ENCODE measurements around the gene ATP6V0A1.

Gene ATP6V0A1

DNA sequence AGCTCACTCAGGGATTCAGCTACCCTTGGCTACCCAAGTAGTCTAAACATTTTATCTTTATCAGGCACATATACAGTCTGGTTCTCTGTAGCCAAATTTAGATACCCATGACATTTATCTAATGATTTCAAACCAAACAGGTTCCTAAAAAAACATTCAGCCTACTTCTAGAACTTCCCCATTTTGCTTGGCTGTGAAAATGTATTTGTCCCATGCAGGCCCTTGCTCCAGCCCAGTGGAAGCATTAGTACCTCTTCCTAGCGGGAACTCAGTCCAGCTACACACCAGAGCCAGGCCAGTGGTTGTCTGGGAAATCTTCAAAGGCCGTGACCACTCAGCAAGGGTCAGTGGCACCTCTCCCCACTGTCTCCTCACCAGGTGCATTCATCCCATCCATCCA is 51.2 kb downstream of the ATP6V0A1 start:
- no peak for TF ChIP-seq ZFX (IDR thresholded peaks at IDR 0.05; ENCODE audit: borderline replicate concordance)
- TF ChIP-seq, protein P1, sequence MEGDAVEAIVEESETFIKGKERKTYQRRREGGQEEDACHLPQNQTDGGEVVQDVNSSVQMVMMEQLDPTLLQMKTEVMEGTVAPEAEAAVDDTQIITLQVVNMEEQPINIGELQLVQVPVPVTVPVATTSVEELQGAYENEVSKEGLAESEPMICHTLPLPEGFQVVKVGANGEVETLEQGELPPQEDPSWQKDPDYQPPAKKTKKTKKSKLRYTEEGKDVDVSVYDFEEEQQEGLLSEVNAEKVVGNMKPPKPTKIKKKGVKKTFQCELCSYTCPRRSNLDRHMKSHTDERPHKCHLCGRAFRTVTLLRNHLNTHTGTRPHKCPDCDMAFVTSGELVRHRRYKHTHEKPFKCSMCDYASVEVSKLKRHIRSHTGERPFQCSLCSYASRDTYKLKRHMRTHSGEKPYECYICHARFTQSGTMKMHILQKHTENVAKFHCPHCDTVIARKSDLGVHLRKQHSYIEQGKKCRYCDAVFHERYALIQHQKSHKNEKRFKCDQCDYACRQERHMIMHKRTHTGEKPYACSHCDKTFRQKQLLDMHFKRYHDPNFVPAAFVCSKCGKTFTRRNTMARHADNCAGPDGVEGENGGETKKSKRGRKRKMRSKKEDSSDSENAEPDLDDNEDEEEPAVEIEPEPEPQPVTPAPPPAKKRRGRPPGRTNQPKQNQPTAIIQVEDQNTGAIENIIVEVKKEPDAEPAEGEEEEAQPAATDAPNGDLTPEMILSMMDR (IDR thresholded peaks at IDR 0.05), result no peak
- no peak overlapping the region for H3K27ac ChIP-seq

GRCh38 chr17:42512246-42512645 is 53.6 kb downstream of the ATP6V0A1 start:
- H3K27ac ChIP-seq, result no peak overlapping the region
- TF ChIP-seq ZFX (IDR thresholded peaks at IDR 0.05; ENCODE audit: borderline replicate concordance), result no peak
- TF ChIP-seq, protein P1 (IDR thresholded peaks at IDR 0.05), result no peak

DNA sequence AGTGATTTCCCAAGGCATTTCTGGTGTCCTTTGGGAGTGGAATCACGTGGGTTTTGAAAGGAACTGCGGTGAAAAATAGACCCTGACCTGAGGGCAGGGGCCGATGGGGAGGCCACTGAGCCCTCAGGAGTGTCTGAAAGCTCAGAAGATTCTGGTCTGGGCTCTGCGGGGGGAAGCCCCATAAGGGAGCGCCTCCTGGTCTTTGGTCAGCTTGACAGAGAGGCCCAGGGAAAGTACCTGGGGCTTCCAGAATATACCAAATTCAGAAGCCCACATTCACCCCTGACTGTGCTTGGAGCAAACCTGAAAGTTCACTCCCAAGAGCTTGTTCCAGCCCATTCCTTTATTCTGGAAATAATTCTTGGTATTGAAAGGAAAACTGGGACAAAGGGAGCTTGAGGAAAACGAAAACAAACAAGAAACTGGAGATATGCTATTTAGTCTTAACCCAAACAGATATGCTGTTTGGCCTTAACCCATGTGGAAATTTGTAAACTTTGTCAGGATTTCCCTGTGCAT is 54.1 kb downstream of the ATP6V0A1 start:
- H3K27ac ChIP-seq, result no peak overlapping the region
- no peak for TF ChIP-seq ZFX (IDR thresholded peaks at IDR 0.05; ENCODE audit: borderline replicate concordance)
- TF ChIP-seq, protein P1 (IDR thresholded peaks at IDR 0.05), result no peak

DNA sequence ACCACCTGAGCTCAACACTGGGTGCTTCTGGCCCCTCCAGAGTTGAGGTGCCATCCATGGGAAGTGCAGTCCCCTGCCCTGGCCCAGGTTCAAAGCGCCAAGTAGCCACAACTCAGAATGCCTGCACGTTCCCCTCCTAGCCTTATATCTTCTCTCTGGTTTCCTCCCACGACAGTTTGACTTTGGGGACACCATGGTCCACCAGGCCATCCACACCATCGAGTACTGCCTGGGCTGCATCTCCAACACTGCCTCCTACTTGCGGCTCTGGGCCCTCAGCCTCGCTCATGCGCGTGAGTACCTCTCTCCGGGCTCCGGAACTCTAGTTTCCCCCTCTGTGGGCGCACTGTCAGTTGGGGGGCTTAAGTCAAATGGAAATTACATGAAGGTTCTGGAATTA is 55.0 kb downstream of the ATP6V0A1 start:
- TF ChIP-seq ZFX (IDR thresholded peaks at IDR 0.05; ENCODE audit: borderline replicate concordance), result no peak
- TF ChIP-seq, protein P1 (IDR thresholded peaks at IDR 0.05), result no peak
- H3K27ac ChIP-seq, result no peak overlapping the region

DNA sequence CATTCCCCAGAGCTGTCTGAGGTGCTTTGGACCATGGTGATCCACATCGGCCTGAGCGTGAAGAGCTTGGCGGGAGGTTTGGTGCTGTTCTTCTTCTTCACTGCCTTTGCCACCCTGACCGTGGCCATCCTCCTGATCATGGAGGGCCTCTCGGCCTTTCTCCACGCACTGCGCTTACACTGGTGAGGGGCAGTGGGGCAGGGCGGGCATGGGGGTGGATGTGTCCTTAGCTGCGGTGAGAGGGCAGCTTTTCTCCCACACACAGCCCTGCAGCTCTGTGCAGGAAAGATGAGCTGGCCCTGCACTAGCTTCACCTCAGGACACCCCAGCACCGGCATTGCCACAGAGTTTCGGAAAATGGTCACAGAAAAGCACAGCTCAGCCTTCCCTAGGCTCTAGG is 55.6 kb downstream of the ATP6V0A1 start:
- no peak for TF ChIP-seq ZFX (IDR thresholded peaks at IDR 0.05; ENCODE audit: borderline replicate concordance)
- TF ChIP-seq, protein P1 (IDR thresholded peaks at IDR 0.05), result no peak
- H3K27ac ChIP-seq, result no peak overlapping the region

GRCh38 chr17:42514867-42515266 is 56.2 kb downstream of the ATP6V0A1 start:
- H3K27ac ChIP-seq, result no peak overlapping the region
- no peak for TF ChIP-seq ZFX (IDR thresholded peaks at IDR 0.05; ENCODE audit: borderline replicate concordance)
- TF ChIP-seq, protein P1 (IDR thresholded peaks at IDR 0.05), result no peak

GRCh38 chr17:42517516-42517915 is 58.8 kb downstream of the ATP6V0A1 start:
- H3K27ac ChIP-seq, result peak overlapping the region; percentile 40
- TF ChIP-seq ZFX (IDR thresholded peaks at IDR 0.05; ENCODE audit: borderline replicate concordance), result no peak
- TF ChIP-seq, protein P1 (IDR thresholded peaks at IDR 0.05), result peak; percentile 96

All from 22Rv1 (cell line).